ENCODE results near the gene UBA3. TPM values are rescaled to one million over a fixed set of nuclear protein-coding genes. Genes with fewer than 3 reads are reported as not detected.

Gene UBA3
- polyA plus RNA-seq, 1 donor from 2014 or later, result 41.9 TPM

DNA sequence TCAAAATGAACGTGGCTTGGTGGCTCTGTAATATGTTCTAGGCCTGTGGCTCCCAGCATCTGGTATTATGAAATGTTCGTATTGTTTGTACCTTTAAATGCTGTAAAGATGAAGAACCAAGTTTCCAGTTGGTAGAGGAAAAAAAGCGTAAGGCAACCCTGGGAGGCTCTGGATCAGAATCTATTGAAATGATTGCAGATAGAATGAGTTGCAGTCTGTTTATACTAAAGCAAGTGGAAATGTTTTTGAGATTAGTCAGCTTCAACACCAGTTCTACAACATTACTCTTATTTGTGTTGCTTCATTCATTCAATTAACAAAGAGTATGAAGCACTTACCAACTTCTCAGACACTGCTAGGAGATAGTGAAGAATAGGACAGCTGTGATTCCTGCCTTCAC is 9.9 kb upstream of the UBA3 start:
- no peaks in the 10 kb centered on the region for H3K27me3 Mint-ChIP-seq
- H3K4me3 Mint-ChIP-seq, result peak overlapping the region; percentile 48 to 90 (median 82)
- H3K9me3 Mint-ChIP-seq, result no peaks in the 10 kb centered on the region
- peaks cover 58 to 69% (median 63%) of the 10 kb centered on the region in 3 donors for H3K4me1 Mint-ChIP-seq
- H3K27ac Mint-ChIP-seq, result peak overlapping the region; percentile 87 to 99 (median 90)
- peaks cover 2% of the 10 kb centered on the region for H3K36me3 Mint-ChIP-seq

DNA sequence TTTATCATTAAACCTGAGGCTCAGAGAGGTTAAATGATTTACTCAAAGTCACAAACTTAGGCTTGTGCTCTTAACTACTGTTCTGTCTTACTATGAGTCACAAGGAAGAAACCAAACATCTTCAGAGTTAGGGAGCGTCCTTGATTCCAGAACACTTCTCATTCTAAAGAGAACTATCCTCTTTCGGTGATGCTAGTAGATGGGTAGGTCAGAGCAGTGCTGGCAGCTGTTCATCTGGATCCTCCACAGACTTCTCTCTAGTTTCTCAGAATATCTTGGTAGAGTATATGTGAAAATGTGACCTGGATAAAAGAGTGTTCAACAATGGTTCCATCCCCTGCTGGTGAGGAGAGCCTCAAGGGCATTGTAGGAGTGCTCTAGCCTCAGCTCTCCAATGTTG is 7.9 kb upstream of the UBA3 start:
- Mint-ChIP-seq H3K9me3 (no peaks in the 10 kb centered on the region), H3K36me3 (peaks cover 2% of the 10 kb centered on the region), H3K4me1 (peaks cover 49 to 66% (median 63%) of the 10 kb centered on the region in 3 donors), H3K27me3 (no peaks in the 10 kb centered on the region), H3K27ac (peak overlapping the region; percentile 76 to 89 (median 87)), H3K4me3 (peak overlapping the region; percentile 62 to 90 (median 82))

DNA sequence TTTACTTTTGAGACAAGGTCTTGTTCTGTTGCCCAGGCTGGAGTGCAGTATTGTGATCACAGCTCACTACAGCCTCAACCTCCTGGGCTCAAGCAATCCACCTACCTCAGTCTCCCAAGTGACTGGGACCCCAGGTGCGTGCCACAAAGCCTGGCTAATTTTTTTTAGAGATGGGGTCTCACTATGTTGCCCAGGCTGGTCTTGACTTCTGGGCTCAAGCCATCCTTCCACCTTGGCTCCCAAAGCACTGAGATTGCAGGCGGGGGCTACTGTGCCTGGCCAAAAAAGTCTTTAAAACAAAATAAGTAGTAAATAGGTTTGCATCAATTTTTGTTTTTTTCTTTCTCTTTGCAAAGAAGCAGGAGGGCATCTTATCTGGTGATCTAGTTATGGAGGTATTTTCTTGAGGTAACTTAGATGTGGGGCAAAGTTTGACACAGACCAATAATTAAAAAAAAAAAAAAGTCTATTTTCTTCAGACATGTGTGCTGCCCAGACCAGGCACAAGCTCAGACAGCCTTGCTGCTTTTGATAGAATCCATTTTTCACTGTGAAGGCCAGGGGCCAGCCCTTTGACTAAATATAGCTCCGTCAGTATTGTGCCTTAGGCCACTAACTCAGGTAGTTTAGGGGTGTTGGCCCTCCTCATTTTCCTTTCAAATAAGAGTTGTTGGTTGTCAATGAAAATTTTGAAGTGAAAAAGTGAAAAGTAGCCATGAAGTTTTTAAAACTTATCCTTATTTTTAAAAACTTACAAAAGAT is 7.0 kb upstream of the UBA3 start:
- no peaks in the 10 kb centered on the region for H3K9me3 Mint-ChIP-seq
- H3K27ac Mint-ChIP-seq, result peak overlapping the region in 1 of 3 donors; percentile 78
- peaks cover 48 to 66% (median 64%) of the 10 kb centered on the region in 3 donors for H3K4me1 Mint-ChIP-seq
- H3K36me3 Mint-ChIP-seq, result peaks cover 2% of the 10 kb centered on the region
- no peaks in the 10 kb centered on the region for H3K27me3 Mint-ChIP-seq
- H3K4me3 Mint-ChIP-seq, result peak overlapping the region; percentile 31 to 81 (median 68)

DNA sequence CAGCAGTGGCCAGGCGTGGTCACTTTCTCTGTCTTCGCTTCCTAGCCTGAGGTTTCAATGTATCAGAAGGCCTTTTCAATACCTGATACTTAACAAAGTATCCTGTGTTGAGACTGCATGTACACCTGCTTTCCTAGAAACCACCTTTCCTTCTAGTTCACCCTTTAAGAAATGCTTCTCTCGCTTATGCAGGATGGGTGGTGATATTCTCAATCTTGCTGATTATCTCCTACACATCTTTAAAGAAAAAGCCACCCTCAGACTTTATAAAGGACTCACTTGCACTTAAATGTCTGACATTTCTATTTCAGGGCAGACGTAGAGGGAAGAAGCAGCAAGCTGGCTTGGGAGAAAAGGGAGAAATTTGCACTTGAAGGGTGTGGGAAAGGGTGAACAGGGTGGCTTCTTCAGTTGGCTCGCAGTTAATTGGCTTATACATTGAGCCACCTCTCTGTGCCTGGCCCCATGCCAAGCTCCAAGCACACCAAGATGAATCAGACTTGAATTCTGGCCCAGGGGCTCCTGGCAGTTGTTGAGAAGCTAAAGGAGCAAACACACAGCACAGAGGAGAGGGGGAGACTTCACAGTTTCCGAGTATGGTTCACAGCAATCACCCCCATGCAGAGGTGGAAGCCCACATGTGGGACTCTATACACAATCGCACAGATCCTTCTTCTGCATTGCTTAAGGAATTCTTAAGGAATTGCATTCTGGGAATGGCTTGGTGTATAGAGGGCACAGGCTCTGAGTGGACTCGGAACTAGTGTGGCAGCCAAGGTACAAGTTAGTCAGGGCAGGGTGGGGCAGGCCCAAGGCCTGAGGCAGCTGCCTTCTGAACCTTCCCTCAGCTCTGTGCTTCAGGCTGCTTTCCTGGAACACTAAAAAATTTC is 5.9 kb upstream of the UBA3 start:
- H3K36me3 Mint-ChIP-seq, result peaks cover 2% of the 10 kb centered on the region
- H3K4me1 Mint-ChIP-seq, result peaks cover 55 to 69% (median 64%) of the 10 kb centered on the region in 3 donors
- no peaks in the 10 kb centered on the region for H3K9me3 Mint-ChIP-seq
- H3K27me3 Mint-ChIP-seq, result no peaks in the 10 kb centered on the region
- peak overlapping the region; percentile 87 to 97 (median 90) for H3K27ac Mint-ChIP-seq
- H3K4me3 Mint-ChIP-seq, result peak overlapping the region; percentile 88 to 98 (median 96)

DNA sequence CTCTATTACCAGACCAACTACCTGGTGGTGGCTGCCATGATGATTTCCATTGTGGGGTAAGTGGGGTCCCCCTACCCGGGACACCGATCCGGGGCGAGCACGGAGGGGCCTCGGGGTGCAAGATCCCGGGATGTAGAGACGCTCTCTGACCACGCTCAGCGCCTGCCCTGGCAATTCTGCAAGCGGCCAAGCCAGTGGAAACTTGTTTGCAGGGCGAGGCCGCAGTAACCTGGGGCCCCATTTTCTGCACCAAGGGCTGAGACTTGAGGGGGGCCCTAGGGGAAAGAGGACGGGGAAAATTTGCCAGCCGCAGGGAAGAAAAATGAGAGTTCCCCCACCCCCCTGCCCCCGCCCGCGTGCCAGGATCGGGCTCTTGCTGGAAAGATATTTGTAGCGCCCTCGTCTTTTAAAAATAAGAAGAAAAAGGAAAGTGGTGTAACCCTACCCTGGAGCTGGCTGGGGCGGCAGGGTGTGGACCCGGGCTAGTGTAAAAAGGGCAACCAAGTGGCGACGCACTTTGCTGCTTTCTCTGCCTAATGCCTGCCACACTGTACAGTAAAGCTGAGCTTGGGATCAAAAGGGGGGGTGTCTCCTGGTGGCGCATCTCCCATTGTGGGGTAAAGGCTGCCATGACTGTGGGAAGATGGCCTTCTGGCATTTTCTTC is 5.1 kb upstream of the UBA3 start:
- H3K36me3 Mint-ChIP-seq, result no peaks in the 10 kb centered on the region
- peak overlapping the region; percentile 88 to 98 (median 96) for H3K4me3 Mint-ChIP-seq
- H3K9me3 Mint-ChIP-seq, result no peaks in the 10 kb centered on the region
- no peaks in the 10 kb centered on the region for H3K27me3 Mint-ChIP-seq
- peaks cover 54 to 68% (median 61%) of the 10 kb centered on the region in 3 donors for H3K4me1 Mint-ChIP-seq
- peak overlapping the region; percentile 87 to 97 (median 90) for H3K27ac Mint-ChIP-seq

DNA sequence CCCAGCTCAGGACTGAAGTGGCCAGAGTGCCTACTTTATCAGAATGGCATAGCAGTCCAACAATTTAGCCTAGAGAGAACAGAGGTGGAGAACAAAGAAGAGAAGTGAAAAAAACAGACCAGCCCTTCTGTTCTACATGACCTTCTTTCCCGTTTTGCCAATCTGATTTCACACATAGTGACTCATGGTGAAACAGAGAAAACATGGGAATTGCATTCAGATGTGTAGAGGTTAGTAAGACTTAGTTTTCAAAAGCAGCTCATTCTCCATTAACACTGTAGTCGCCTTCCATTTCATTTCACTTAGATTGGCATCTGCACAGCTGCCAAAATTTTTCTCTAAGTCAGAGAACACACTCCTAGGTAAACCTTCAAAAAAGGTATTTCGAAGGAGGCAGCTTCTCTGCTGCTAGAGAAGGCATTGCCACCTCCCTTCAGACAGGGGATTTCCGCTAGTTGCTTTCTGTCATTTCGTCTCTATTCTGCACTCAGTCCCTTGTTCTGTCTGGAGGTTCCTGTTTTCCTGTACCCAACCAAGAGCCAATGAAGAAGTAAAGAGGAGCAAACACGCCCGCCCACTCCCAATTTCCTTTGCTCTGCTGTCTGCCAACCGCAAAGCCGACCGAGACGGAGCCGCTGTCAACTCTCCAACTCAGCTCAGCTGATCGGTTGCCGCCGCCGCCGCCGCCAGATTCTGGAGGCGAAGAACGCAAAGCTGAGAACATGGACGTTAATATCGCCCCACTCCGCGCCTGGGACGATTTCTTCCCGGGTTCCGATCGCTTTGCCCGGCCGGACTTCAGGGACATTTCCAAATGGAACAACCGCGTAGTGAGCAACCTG is 4.4 kb upstream of the UBA3 start, which contains the start of gene ARL6IP5:
Gene ARL6IP5 (plus strand): TSS at position 612 of the 842 bp plus-strand sequence. CDS start 111 bp downstream, at position 723.
- H3K4me1 Mint-ChIP-seq, result peaks cover 48 to 60% (median 55%) of the 10 kb centered on the region in 3 donors
- H3K27ac Mint-ChIP-seq, result peak within 1 kb of the TSS; percentile 87 to 97 (median 90)
- H3K27me3 Mint-ChIP-seq, result no peaks in the 10 kb centered on the region
- peak within 1 kb of the TSS; percentile 88 to 98 (median 96) for H3K4me3 Mint-ChIP-seq
- H3K9me3 Mint-ChIP-seq, result no peaks in the 10 kb centered on the region
- H3K36me3 Mint-ChIP-seq, result no peaks in the 10 kb centered on the region

DNA sequence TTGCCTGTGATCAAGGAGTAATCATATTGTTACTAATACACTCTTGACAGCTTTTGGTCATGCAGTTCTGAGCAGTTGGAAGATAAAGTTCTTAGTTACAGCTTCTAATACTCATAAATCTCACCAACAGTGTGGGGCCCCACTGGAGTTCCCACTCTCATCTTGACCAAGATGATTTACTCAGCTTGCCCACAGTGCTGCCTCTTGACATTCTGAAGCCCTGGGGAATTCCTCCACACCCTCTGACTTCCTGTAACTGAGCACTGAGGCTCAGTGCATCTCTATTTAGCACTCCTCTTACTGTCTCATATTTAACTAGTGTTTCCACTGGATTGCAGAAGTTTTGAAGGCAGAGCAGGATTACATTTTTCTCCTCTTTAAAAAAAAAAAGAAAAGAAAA is 2.6 kb upstream of the UBA3 start:
- Mint-ChIP-seq H3K27ac (peak overlapping the region; percentile 87 to 97 (median 90)), H3K27me3 (no peaks in the 10 kb centered on the region), H3K4me3 (peak overlapping the region; percentile 59 to 93 (median 88)), H3K36me3 (peaks cover 3% of the 10 kb centered on the region), H3K9me3 (no peaks in the 10 kb centered on the region), H3K4me1 (peaks cover 48 to 55% (median 54%) of the 10 kb centered on the region in 3 donors)

DNA sequence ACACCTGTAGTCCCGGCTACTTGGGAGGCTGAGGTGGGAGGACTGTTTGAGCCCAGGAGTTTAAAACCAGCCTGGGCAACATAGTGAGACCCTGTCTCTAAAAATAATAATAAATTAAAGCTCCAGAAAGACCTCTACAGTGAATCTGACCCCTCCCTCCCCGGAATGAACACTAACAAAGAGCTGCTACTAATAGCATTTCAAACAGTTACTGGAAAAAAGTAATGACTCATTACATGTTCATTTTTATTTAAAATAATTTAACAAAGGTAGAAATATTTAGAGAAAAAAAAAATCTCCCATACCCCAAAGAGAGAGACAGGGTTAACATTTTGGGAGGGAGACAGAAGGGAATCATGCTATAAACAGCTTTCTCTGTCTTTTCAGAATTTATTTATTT is 2.2 kb upstream of the UBA3 start:
- peaks cover 3% of the 10 kb centered on the region for H3K36me3 Mint-ChIP-seq
- no peaks in the 10 kb centered on the region for H3K27me3 Mint-ChIP-seq
- peak overlapping the region; percentile 87 to 97 (median 90) for H3K27ac Mint-ChIP-seq
- H3K9me3 Mint-ChIP-seq, result no peaks in the 10 kb centered on the region
- H3K4me1 Mint-ChIP-seq, result peaks cover 50 to 56% (median 56%) of the 10 kb centered on the region in 3 donors
- H3K4me3 Mint-ChIP-seq, result peak overlapping the region; percentile 59 to 93 (median 88)

DNA sequence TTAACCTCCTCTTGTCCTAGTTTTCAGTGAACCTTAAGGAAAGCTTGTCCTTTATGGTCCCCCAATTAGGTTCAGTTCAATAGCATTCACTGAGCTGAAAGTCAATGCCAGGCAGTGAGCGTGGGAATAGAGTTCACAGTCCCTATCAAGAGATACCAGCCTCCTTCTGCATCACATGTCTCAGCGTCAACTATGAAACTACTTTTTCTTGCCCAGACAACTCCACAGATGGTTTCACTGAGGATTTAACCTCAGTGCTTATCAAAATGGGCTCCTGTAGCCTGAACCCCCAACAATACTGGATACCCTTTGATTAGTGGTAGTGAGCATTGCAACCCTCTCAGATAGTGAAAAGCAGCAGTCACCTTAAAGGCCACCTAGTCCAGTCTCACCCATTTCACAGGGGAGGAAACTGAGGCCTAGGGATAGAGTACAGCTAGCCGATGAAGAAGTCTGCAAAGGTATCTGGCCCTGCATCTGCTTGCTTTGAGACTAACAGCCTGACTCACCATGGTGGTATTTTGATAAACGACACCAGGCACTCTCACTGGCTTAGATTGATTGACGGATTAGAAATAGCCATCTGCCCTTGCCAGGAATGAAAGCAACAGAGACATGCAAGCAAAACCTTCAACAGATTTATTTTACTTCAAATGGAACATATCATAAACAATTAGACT is 1.6 kb upstream of the UBA3 start:
- peak overlapping the region; percentile 87 to 97 (median 90) for H3K27ac Mint-ChIP-seq
- H3K27me3 Mint-ChIP-seq, result no peaks in the 10 kb centered on the region
- H3K4me1 Mint-ChIP-seq, result peaks cover 54 to 56% (median 56%) of the 10 kb centered on the region in 3 donors
- peaks cover 3% of the 10 kb centered on the region for H3K36me3 Mint-ChIP-seq
- no peaks in the 10 kb centered on the region for H3K9me3 Mint-ChIP-seq
- H3K4me3 Mint-ChIP-seq, result peak overlapping the region; percentile 69 to 93 (median 88)

DNA sequence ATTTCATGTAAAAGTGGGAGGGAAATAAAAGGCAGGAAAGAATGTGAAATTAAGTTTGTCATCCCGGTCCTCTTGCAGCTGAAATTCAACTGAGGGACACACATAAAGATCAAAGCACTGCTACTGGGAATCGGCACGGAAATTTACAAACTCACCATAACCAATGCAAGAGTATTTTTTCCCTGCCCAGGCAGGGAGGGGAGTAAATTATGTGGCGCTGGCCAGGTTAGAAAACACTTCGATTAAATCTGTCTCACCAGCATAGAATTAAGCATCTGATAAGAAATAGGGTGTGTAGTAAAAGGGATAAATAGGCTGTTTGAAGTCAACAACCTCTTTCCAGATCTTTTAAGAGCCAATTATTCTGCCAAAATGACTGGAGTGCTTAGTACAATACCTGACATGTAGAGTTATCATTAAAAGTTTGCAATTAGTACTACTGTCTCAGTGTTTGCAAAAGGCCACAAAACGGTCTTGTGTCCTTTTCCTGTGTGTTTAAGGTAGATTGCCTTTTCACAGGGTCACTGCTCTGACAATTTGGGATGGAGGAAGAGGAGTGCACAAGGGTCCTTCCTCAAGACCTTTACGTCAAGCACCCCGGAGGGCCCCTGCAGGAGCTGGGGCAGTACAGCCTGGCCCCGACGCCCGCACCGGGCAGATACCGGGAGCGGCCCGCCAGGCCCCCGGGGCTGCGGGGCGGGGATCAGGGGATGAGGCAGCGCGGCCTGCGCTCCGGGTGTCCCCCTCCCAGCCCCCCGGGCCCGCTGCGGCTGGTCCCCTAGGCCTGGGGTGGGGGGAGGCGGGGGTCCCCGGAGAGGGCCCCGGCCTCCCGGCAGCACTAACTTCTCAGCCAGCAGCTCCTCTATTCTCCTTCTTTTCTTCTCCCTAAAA is 651 bp downstream of the UBA3 start:
- H3K27ac Mint-ChIP-seq, result peak overlapping the region; percentile 78 to 96 (median 87)

DNA sequence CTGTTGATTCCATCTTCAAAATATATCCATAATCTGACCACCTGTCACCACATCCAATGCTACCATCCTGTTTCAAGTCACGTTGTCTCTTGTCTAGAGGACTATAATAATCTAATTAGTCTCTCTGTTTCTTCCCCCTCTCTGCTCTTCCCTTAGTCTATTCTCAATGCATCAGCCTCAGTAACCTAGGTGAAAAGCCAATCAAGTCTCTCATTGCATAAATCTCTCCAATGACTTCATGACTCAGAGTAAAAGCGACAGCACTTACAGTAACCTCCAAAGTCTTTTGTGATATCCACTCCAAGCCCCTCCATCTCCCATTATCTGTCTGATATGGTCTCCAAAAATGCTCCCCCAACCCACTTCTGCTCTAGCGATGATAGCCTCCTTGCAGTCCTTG is 7.2 kb downstream of the UBA3 start:
- Mint-ChIP-seq H3K4me3 (peak overlapping the region in 2 of 4 donors; percentile 29 to 51), H3K36me3 (peaks cover 5% of the 10 kb centered on the region), H3K27ac (no peak overlapping the region)

More for the DNA sequence above, 651 bp downstream of the UBA3 start:
- Mint-ChIP-seq H3K4me1 (peaks cover 48 to 52% (median 50%) of the 10 kb centered on the region in 3 donors), H3K4me3 (peak overlapping the region; percentile 86 to 95 (median 92)), H3K36me3 (peaks cover 3% of the 10 kb centered on the region), H3K27me3 (no peaks in the 10 kb centered on the region), H3K9me3 (no peaks in the 10 kb centered on the region)

DNA sequence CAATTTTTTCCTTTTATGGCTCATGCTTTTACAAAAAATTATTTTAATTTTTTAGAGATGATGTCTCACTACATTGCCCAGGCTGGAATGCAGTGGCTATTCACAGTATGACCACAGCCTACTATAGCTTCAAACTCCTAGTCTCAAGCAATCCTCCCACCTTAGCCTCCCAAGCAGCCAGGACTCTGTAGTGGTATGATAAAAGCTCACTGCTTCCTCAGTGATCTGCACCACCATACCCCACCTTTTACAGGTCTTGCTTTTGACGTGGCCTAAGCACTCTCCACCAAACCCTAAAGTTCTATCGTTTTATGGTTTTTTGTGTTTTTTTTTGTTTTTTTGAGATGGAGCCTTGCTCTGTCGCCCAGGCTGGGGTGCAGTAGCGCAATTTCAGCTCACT is 14.0 kb downstream of the UBA3 start:
- Mint-ChIP-seq H3K9me3 (no peaks in the 10 kb centered on the region), H3K27me3 (no peaks in the 10 kb centered on the region), H3K36me3 (peaks cover 3% of the 10 kb centered on the region), H3K27ac (no peak overlapping the region), H3K4me3 (no peak overlapping the region), H3K4me1 (peaks cover 0 to 6% (median 6%) of the 10 kb centered on the region in 3 donors)

More for the DNA sequence above, 7.2 kb downstream of the UBA3 start:
- no peaks in the 10 kb centered on the region for H3K9me3 Mint-ChIP-seq
- H3K4me1 Mint-ChIP-seq, result peaks cover 18 to 21% (median 20%) of the 10 kb centered on the region in 3 donors
- H3K27me3 Mint-ChIP-seq, result no peaks in the 10 kb centered on the region

All from IgD-negative memory B cell (primary cell).